GM23338 (cell line): ENCODE data around the gene SHANK1.

ENCODE experiments used
- CREB1 ChIP-seq: fragments of 250-450 bp; sonication (Bioruptor Pico); IDR thresholded peaks from 2 replicates; pipeline ENCODE4 v1.5.0; 2020; ENCODE audit warnings: low read depth, mild to moderate bottlenecking, moderate library complexity
- CTCF ChIP-seq, 2 experiments: fragments of 200-600 bp in 1 of 2; sonication (generic) in 1 of 2; conservative IDR thresholded peaks; 2 replicates each; pipeline versions ENCODE4 v1.5.1 to v1.6.1; 2016 to 2017; ENCODE audit warnings: antibody characterized with exemption in 2 of 2, low read depth in 2 of 2, mild to moderate bottlenecking in 2 of 2, moderate library complexity in 1 of 2
- ETS1 ChIP-seq: IDR thresholded peaks from 2 replicates; pipeline ENCODE4 v1.6.1; 2016; ENCODE audit warnings: antibody characterized with exemption
- EZH2 ChIP-seq: fragments of 200-600 bp; sonication (generic); IDR thresholded peaks from one replicate; pipeline ENCODE4 v1.8.0; 2017; ENCODE audit warnings: antibody characterized with exemption, mild to moderate bottlenecking, low read depth; ENCODE audit not compliant: unreplicated experiment
- EZH2phosphoT487 ChIP-seq: fragments of 200-600 bp; sonication (generic); IDR thresholded peaks from one replicate; pipeline ENCODE4 v1.8.1; 2018; ENCODE audit warnings: antibody characterized with exemption; ENCODE audit not compliant: unreplicated experiment
- JUNB ChIP-seq: IDR thresholded peaks from one replicate; pipeline ENCODE4 v1.6.1; 2016; ENCODE audit warnings: antibody characterized with exemption; ENCODE audit not compliant: unreplicated experiment
- NANOG ChIP-seq: IDR thresholded peaks from 2 replicates; pipeline ENCODE4 v1.6.1; 2016; ENCODE audit warnings: antibody characterized with exemption, borderline replicate concordance
- POLR2AphosphoS5 ChIP-seq: IDR thresholded peaks from 2 replicates; pipeline ENCODE4 v1.6.1; 2016; ENCODE audit warnings: antibody characterized with exemption, low read depth
- REST ChIP-seq: IDR thresholded peaks from one replicate; pipeline ENCODE4 v1.6.1; 2018; ENCODE audit warnings: antibody characterized with exemption; ENCODE audit not compliant: unreplicated experiment
- STAT1 ChIP-seq: IDR thresholded peaks from one replicate; pipeline ENCODE4 v1.6.1; 2016; ENCODE audit warnings: antibody characterized with exemption; ENCODE audit not compliant: unreplicated experiment
- ZNF114 ChIP-seq: fragments of 250-450 bp; sonication (Bioruptor Pico); IDR thresholded peaks from 2 replicates; pipeline ENCODE4 v1.5.0; 2020; ENCODE audit warnings: mild to moderate bottlenecking, moderate library complexity
- ZNF331 ChIP-seq: fragments of 250-450 bp; sonication (Bioruptor Pico); IDR thresholded peaks from 2 replicates; pipeline ENCODE4 v1.5.0; 2020; ENCODE audit warnings: low read depth, mild to moderate bottlenecking, moderate library complexity
- ZNF462 ChIP-seq: fragments of 250-450 bp; sonication (Bioruptor Pico); IDR thresholded peaks from 2 replicates; pipeline ENCODE4 v1.5.0; 2020; ENCODE audit warnings: mild to moderate bottlenecking, moderate library complexity

GRCh38 chr19:50677636-50678035 lies 42.0 kb downstream of the SHANK1 start:
- TF ChIP-seq EZH2phosphoT487, result no peak
- no peak for TF ChIP-seq CTCF (conservative IDR thresholded peaks at IDR 0.05; ENCODE audit: low read depth in 2 of 2)
- TF ChIP-seq POLR2AphosphoS5, result no peak
- no peak for TF ChIP-seq EZH2
- TF ChIP-seq REST, result no peak
- TF ChIP-seq CREB1 (CRISPR knock-in tag), result no peak
- TF ChIP-seq JUNB, result no peak
- TF ChIP-seq ZNF114 (CRISPR knock-in tag), result no peak
- TF ChIP-seq ZNF462 (CRISPR knock-in tag), result no peak
- TF ChIP-seq ETS1, result no peak
- TF ChIP-seq ZNF331 (CRISPR knock-in tag), result no peak
- no peak for TF ChIP-seq NANOG
- TF ChIP-seq STAT1, result no peak
